GM12801 (cell line): Measurements from ENCODE around the gene SLC35D2.

Experiments used
- CTCF ChIP-seq: IDR thresholded peaks from one replicate; pipeline ENCODE4 v1.5.1; 2011; ENCODE audit warnings: control low read depth; ENCODE audit not compliant: insufficient read length; ENCODE audit errors: extremely low read depth

SLC35D2 gene

DNA sequence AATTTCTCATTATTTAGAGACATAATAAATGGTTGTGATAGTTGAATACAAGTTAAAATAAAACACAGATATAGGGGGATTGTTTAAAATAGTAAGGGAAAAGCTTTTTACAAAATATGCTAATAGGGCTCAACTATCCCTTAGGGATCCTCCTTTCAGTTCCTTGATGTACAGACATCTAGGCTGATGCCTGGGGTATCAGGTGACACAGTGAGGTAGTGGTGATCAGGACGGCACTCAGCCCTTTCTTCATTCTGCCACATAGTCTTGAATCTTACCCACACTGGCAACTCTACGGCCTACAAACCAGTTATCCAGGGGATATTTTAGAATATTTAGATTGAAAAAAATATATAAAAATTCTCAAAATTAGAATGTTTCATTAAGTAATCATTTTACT, 12.5 kb upstream of the SLC35D2 start:
- TF ChIP-seq CTCF: no peak

DNA sequence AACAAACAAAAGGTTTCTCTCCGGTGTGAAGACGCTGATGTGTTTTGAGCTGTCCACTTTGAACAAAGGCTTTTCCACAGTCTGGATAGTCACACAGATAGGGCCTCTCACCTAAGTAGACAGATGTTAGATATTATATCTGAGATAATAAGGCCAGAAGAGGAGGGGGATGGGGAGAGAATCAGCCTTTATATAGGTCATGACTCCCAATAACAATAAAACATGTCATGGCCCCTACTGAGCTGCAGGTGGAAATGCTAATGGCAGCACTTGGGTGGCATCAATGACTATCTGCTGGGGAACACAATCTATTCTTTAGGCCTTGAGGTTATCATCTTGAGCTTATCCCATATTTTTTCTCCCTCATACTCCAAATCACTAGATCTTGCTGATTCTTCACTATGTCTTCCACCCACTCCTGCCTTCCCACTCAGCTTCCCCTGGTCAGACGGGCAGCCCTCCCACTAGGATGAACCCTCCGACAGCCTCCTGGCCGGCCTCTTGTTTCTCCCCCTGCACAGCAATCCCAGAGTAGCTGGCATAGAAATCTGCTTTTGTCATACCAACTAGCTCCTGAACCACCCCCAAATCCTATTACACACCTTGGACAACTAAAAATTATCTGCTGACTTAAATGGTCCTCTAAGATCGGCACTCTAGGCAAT, 11.5 kb upstream of the SLC35D2 start:
- no peak for TF ChIP-seq CTCF

GRCh38 chr9:96392263-96392662, 8.8 kb upstream of the SLC35D2 start:
- no peak for TF ChIP-seq CTCF

DNA sequence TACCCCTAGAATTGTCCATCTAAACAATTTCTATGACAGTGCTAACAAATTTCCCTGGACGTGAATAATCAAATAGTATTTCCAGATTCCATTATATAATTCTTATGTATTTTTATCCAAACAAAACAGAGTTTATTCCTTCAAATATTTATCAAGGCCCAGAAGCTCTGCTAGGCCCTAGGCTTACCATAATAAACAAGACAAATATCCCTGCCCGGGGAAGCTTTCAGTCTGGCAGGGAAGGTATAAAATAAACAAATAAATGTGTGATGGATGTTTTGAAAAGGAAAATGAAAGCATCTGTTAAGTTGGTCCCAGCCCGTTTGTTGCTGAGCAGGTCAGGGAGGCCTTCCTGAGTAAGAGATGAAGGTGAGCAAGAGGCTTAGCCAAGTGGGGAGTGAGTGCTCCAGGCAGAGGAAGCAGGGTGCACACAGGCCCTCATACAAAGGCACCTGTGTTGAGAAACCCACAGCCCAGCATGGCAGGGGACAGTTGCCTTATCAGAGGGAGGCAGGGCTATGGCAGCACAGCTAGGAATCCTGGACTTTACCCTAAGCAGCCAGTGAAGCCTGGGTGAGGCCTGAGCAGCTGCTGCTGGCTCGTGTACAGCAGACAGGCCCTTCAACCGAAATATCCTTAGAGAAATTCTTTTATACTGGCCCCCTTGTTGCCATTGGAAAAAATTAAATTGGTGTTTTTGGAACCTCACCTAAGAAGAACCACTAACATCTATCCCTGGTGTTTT, 7.7 kb upstream of the SLC35D2 start:
- no peak for TF ChIP-seq CTCF

- no peak for TF ChIP-seq CTCF
Observed at GRCh38 chr9:96388144-96388543, 4.6 kb upstream of the SLC35D2 start.

DNA sequence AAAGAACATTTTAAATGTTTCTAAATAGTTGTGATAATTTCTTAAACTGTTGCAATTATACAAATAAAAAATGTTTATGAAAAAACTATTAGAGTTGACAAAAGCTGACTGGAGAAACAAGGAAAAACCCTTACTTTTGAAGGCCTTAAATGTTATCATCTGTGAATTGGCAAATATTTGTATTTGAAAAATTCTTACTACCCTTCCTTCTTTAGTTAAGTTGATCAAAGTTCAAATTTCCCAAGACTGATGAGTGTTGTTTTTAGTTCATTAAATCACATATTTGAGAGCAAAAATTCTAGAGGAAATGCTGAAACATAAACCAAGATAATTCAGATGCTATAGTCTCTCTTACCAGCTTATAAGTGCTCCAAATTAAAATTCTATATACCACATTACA, 2.6 kb upstream of the SLC35D2 start:
- no peak for TF ChIP-seq CTCF

- no peak for TF ChIP-seq CTCF
Observed at GRCh38 chr9:96382839-96383164, 709 bp downstream of the SLC35D2 start.
